GM19395 (cell line): ENCODE data around the gene SSTR3.

Experiments used
- ATAC-seq: cut with Tn5 transposase; IDR thresholded peaks from one replicate; pipeline ENCODE4 v1.9.1; 2021; ENCODE audit warnings: mild to moderate bottlenecking, moderate library complexity; ENCODE audit not compliant: unreplicated experiment

Gene SSTR3

GRCh38 chr22:37198258-37199102 lies 13.8 kb downstream of the SSTR3 start:
- peak; percentile 7 for ATAC-seq

- no peak for ATAC-seq
Observed at GRCh38 chr22:37197451-37198257, 14.6 kb downstream of the SSTR3 start.

GRCh38 chr22:37196539-37197450 lies 15.5 kb downstream of the SSTR3 start:
- no peak for ATAC-seq

- no peak for ATAC-seq
Observed at GRCh38 chr22:37195921-37196320, 16.4 kb downstream of the SSTR3 start.

- ATAC-seq, result no peak
Observed at GRCh38 chr22:37194750-37195149, 17.5 kb downstream of the SSTR3 start.

GRCh38 chr22:37193629-37194191 lies 18.6 kb downstream of the SSTR3 start:
- no peak for ATAC-seq

GRCh38 chr22:37192741-37193140 lies 19.5 kb downstream of the SSTR3 start:
- ATAC-seq, result no peak

- no peak for ATAC-seq
Observed at GRCh38 chr22:37192204-37192603, 20.1 kb downstream of the SSTR3 start.

- no peak for ATAC-seq
Observed at GRCh38 chr22:37190262-37190780, 22.0 kb downstream of the SSTR3 start.

- ATAC-seq, result no peak
Observed at GRCh38 chr22:37188901-37189466, 23.3 kb downstream of the SSTR3 start.

GRCh38 chr22:37187891-37188761 lies 24.2 kb downstream of the SSTR3 start, which contains the start of gene C1QTNF6:
Gene C1QTNF6 (minus strand): TSS chr22:37188247. CDS start chr22:37188213, 34 bp downstream.
- ATAC-seq, result no peak

GRCh38 chr22:37187552-37187890 lies 24.8 kb downstream of the SSTR3 start:
- ATAC-seq, result no peak

- no peak for ATAC-seq
Observed at GRCh38 chr22:37186997-37187522, 25.2 kb downstream of the SSTR3 start.

GRCh38 chr22:37186228-37186996 lies 25.9 kb downstream of the SSTR3 start:
- ATAC-seq, result no peak

- no peak for ATAC-seq
Observed at GRCh38 chr22:37185646-37186227, 26.5 kb downstream of the SSTR3 start.

GRCh38 chr22:37184816-37185541 lies 27.3 kb downstream of the SSTR3 start:
- no peak for ATAC-seq

- no peak for ATAC-seq
Observed at GRCh38 chr22:37184380-37184755, 27.9 kb downstream of the SSTR3 start.
